OCI-LY7 (cell line): ENCODE data around the gene RSBN1.

Experiments
- CTCF ChIP-seq: fragments of 200-600 bp; sonication (generic); conservative IDR thresholded peaks from 2 replicates; pipeline ENCODE4 v1.5.1; 2014; ENCODE audit warnings: mild to moderate bottlenecking, antibody characterized with exemption, low read length, moderate library complexity, mixed read lengths
- EZH2phosphoT487 ChIP-seq: fragments of 200-600 bp; sonication (generic); IDR thresholded peaks from 2 replicates; pipeline ENCODE4 v1.6.1; 2018; ENCODE audit warnings: low read depth, borderline replicate concordance, mild to moderate bottlenecking, mixed run types, antibody characterized with exemption, low read length, moderate library complexity, mixed read lengths

- TF ChIP-seq CTCF: no peak
- no peak for TF ChIP-seq EZH2phosphoT487
Observed at GRCh38 chr1:113858418-113858817, 46.1 kb upstream of the RSBN1 start.
